HepG2 (cell line): ENCODE measurements around the gene PBOV1. TPM values are rescaled to one million over a fixed set of nuclear protein-coding genes. Genes with fewer than 3 reads are reported as not detected.

Experiments
- ATAC-seq: fragments of 200-7000 bp; cut with Tn5 transposase; 3 replicates; pipeline ENCODE4 v1.9.1; 2020; ENCODE audit warnings: mild to moderate bottlenecking, moderate library complexity
- BruUV-seq: library from RNA; stranded (reverse); fragments of 400-500 nt; replicated peaks from 2 replicates; lab custom pipeline; 2021; lab: Mats Ljungman, UMichigan
- CTCF ChIA-PET: fragments of 300-600 bp; formaldehyde crosslinking; extraction: SDS; loops from one replicate; lab custom pipeline; 2021; ENCODE audit warnings: low total read pairs, inconsistent platforms, low intra/inter-chr PET ratio; lab: Yijun Ruan, JAX
- POLR2A ChIA-PET: fragments of 350-600 bp; sonication (Branson Sonifier 250); formaldehyde crosslinking; loops from one replicate; lab custom pipeline; 2020; ENCODE audit warnings: antibody characterized with exemption, inconsistent platforms; lab: Yijun Ruan, JAX
- DNase-seq: peaks from one replicate; pipeline ENCODE4 v3.0.0-alpha.2; 2015; ENCODE audit warnings: low spot score
- FAIRE-seq: peaks from 3 replicates; lab custom pipeline; 2011; peaks lifted over from hg19 to GRCh38; lab: Jason Lieb, UNC
- H2AFZ ChIP-seq: one replicate; pipeline ENCODE4 v1.6.1; 2011; ENCODE audit warnings: low read length, inconsistent platforms
- H3K27ac ChIP-seq: fragments of 300-600 bp; 3 replicates; pipeline ENCODE4 v1.8.0; 2011; ENCODE audit warnings: mixed run types, mild to moderate bottlenecking, mixed read lengths, low read length, inconsistent platforms; ENCODE audit not compliant: insufficient read depth; ENCODE audit errors: extremely low read length
- H3K27me3 ChIP-seq, 2 experiments: fragments of 200-600 bp in 1 of 2; 2 replicates in 1 of 2; 3 replicates in 1 of 2; pipeline versions ENCODE4 v1.6.0 to v1.8.0; 2011; ENCODE audit warnings: low read length in 2 of 2, mild to moderate bottlenecking in 2 of 2, moderate library complexity in 2 of 2, inconsistent platforms in 1 of 2; ENCODE audit not compliant: insufficient read depth in 2 of 2, control insufficient read depth in 1 of 2
- H3K36me3 ChIP-seq, 2 experiments: fragments of 200-600 bp in 1 of 2; replicated peaks in 1 of 2; 2 replicates in 1 of 2; 3 replicates in 1 of 2; pipeline versions ENCODE4 v1.5.1 to v1.8.0; 2011; ENCODE audit warnings: low read length in 2 of 2, inconsistent platforms in 1 of 2; ENCODE audit not compliant: insufficient read depth in 2 of 2, control insufficient read depth in 1 of 2
- H3K4me1 ChIP-seq: 2 replicates; pipeline ENCODE4 v1.5.1; 2012; ENCODE audit warnings: low read length, inconsistent platforms; ENCODE audit not compliant: insufficient read depth
- H3K4me2 ChIP-seq: 2 replicates; pipeline ENCODE4 v1.6.0; 2011; ENCODE audit warnings: low read depth, low read length, inconsistent platforms
- H3K4me3 ChIP-seq, 3 experiments: fragments of 200-600 bp in 1 of 3; sonication (generic), shearing (Covaris generic) in 1 of 3; replicated peaks in 1 of 3; 2 replicates each; pipeline ENCODE4 v1.5.1; 2011 to 2016; ENCODE audit warnings: low read length in 3 of 3, inconsistent platforms in 2 of 3, low read depth in 2 of 3, mild to moderate bottlenecking in 2 of 3, control low read depth in 1 of 3, mixed read lengths in 1 of 3; ENCODE audit not compliant: insufficient read depth in 1 of 3
- H3K79me2 ChIP-seq: one replicate; pipeline ENCODE4 v1.6.1; 2011; ENCODE audit warnings: low read length, inconsistent platforms; ENCODE audit not compliant: insufficient read depth
- H3K9ac ChIP-seq: 2 replicates; pipeline ENCODE4 v1.6.0; 2011; ENCODE audit warnings: mild to moderate bottlenecking, low read depth, low read length, inconsistent platforms; ENCODE audit not compliant: insufficient read depth
- H3K9me3 ChIP-seq: 2 replicates; pipeline ENCODE4 v1.5.1; 2012; ENCODE audit warnings: mild to moderate bottlenecking, low read length
- H4K20me1 ChIP-seq: 2 replicates; pipeline ENCODE4 v1.6.0; 2011; ENCODE audit warnings: inconsistent platforms, mild to moderate bottlenecking, low read length, moderate library complexity; ENCODE audit not compliant: insufficient read depth
- FOXA3 ChIP-seq: IDR thresholded peaks from 2 replicates; pipeline ENCODE4 v1.6.1; 2016; ENCODE audit warnings: missing genetic modification reagents, missing compliant biosample characterization
- FOXK1 ChIP-seq: sonication (generic); formaldehyde crosslinking; IDR thresholded peaks from 2 replicates; pipeline ENCODE4 v1.4.0; 2020; ENCODE audit warnings: low read depth, missing genetic modification reagents, borderline replicate concordance
- FOXM1 ChIP-seq: sonication (generic); formaldehyde crosslinking; IDR thresholded peaks from 2 replicates; pipeline ENCODE4 v1.5.0; 2020; ENCODE audit warnings: missing genetic modification reagents
- MYNN ChIP-seq: sonication (generic); formaldehyde crosslinking; IDR thresholded peaks from 2 replicates; pipeline ENCODE4 v1.4.0; 2020; ENCODE audit warnings: mild to moderate bottlenecking, low read depth, missing genetic modification reagents
- NFATC3 ChIP-seq: sonication (generic); formaldehyde crosslinking; IDR thresholded peaks from 2 replicates; pipeline ENCODE4 v1.5.1; 2020; ENCODE audit warnings: mild to moderate bottlenecking, missing genetic modification reagents
- SMARCE1 ChIP-seq: fragments of 450-650 bp; IDR thresholded peaks from 2 replicates; pipeline ENCODE4 v1.6.1; 2017; ENCODE audit warnings: borderline replicate concordance
- WIZ ChIP-seq: sonication (generic); formaldehyde crosslinking; IDR thresholded peaks from 2 replicates; pipeline ENCODE4 v1.5.1; 2020; ENCODE audit warnings: mild to moderate bottlenecking, missing genetic modification reagents
- ZNF121 ChIP-seq: sonication (generic); formaldehyde crosslinking; IDR thresholded peaks from 2 replicates; pipeline ENCODE4 v1.5.0; 2020; ENCODE audit warnings: mild to moderate bottlenecking, missing genetic modification reagents
- ZNF235 ChIP-seq: sonication (generic); formaldehyde crosslinking; IDR thresholded peaks from 2 replicates; pipeline ENCODE4 v1.8.1; 2023; ENCODE audit warnings: mild to moderate bottlenecking, missing genetic modification reagents, borderline replicate concordance
- ZNF263 ChIP-seq: sonication (generic); formaldehyde crosslinking; IDR thresholded peaks from 2 replicates; pipeline ENCODE4 v1.4.0; 2020; ENCODE audit warnings: missing genetic modification reagents
- ZNF343 ChIP-seq: sonication (generic); formaldehyde crosslinking; IDR thresholded peaks from 2 replicates; pipeline ENCODE4 v1.4.0; 2020; ENCODE audit warnings: mild to moderate bottlenecking, missing genetic modification reagents
- ZNF44 ChIP-seq: sonication (generic); formaldehyde crosslinking; IDR thresholded peaks from 2 replicates; pipeline ENCODE4 v1.5.1; 2020; ENCODE audit warnings: mild to moderate bottlenecking, missing genetic modification reagents
- ZNF670 ChIP-seq: sonication (generic); formaldehyde crosslinking; IDR thresholded peaks from 2 replicates; pipeline ENCODE4 v1.8.0; 2022; ENCODE audit warnings: mild to moderate bottlenecking, missing genetic modification reagents, borderline replicate concordance
- ZNF83 ChIP-seq: sonication (generic); formaldehyde crosslinking; IDR thresholded peaks from 2 replicates; pipeline ENCODE4 v1.4.0; 2020; ENCODE audit warnings: missing genetic modification reagents, mild to moderate bottlenecking, borderline replicate concordance
- WGBS: methylation state at CpG from one replicate; pipeline ENCODE4 v1.1.6; 2017; ENCODE audit warnings: low lambda C conversion rate; 5-methylcytosine and 5-hydroxymethylcytosine counted together
- in situ Hi-C: cut with HindIII; loops from 2 replicates; pipeline ENCODE4 v1.10.0; 2017; ENCODE audit warnings: low pct_unique_long_range_greater_than_20kb; ENCODE audit not compliant: extremely low pct_ligation_motif_present
- intact Hi-C: fragments of 100-400 bp; cut with micrococcal nuclease; formaldehyde crosslinking; loops from one replicate; pipeline ENCODE4 v1.10.0; 2022; ENCODE audit not compliant: unreplicated experiment
- polyA plus RNA-seq, 8 experiments: library from polyadenylated mRNA; depleted of rRNA in 3 of 8; stranded (reverse) in 7 of 8; unstranded in 1 of 8; fragments of >200 nt; fragmentation: Illumina TruSeq in 4 of 8; extraction: Trizol in 4 of 8; gene quantifications; 2 replicates each; pipeline versions ENCODE4 v1.2.1 to v1.2.3, GENCODE V29; 2011 to 2016; ENCODE audit warnings: low read depth in 4 of 8, missing spikeins in 1 of 8, mixed read lengths in 1 of 8; ENCODE audit not compliant: insufficient read depth in 1 of 8
- total RNA-seq, 5 experiments: library from RNA; depleted of rRNA; stranded (reverse); fragments of >200 nt; fragmentation: Illumina TruSeq; extraction: Trizol; gene quantifications; 2 replicates each; pipeline ENCODE4 v1.2.3, GENCODE V29; 2016; ENCODE audit warnings: low read depth in 1 of 5
- TF ChIP-seq, protein P1 (sequence below): sonication (generic); formaldehyde crosslinking; IDR thresholded peaks from 2 replicates; pipeline ENCODE4 v1.4.0; 2020; ENCODE audit warnings: missing genetic modification reagents

PBOV1 gene
- total and polyA plus RNA-seq, 2 of the 13 experiments (the other 11 are each of a cell fraction or from before 2014, with no cell fraction given) = not detected

DNA sequence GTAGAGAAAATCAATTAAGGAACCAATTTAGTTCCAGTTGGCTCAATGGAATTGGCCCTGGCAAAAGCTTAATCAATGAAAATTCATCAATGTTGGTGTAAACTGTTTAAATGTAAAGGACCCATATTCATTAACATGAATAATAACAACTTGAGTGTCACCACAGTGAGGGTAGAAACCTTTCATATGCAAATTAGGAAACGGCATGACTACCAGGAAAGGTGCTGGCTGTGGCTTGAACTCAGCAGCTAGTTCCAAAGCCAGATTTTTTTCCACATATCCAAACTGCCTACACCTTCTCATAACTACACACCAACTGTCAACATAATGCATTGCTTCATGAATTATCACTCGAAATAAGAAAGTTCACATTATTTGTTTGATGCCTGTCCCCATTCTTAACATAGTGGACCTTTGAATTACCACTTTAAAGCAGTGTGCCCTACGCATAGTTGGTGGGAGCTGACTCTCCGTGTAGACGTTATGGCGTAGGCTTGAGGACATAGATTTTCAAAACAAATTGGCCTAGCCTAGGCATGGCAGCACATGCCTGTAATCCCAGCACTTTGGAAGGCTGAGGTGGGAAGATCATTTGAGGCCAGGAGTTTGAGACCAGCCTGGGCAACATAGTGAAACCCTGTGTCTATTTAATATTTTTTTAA is 19.7 kb downstream of the PBOV1 start:
- Histone ChIP-seq H3K9ac (no peak overlapping the region), H2AFZ (no peak overlapping the region), H3K36me3 (no peaks in the 10 kb centered on the region), H3K9me3 (no peaks in the 10 kb centered on the region), H3K27me3 (no peaks in the 10 kb centered on the region), H4K20me1 (no peaks in the 10 kb centered on the region), H3K79me2 (no peaks in the 10 kb centered on the region), H3K27ac (no peak overlapping the region), H3K4me3 (no peak overlapping the region), H3K4me2 (no peak overlapping the region), H3K4me1 (no peaks in the 10 kb centered on the region)
- ChIA-PET POLR2A (no interaction called here), CTCF (no interaction called here)
- no peak for TF ChIP-seq ZNF44 (CRISPR knock-in tag)
- no peak for TF ChIP-seq FOXM1 (CRISPR knock-in tag)
- no peak for TF ChIP-seq ZNF263 (CRISPR knock-in tag)
- TF ChIP-seq MYNN (CRISPR knock-in tag) = no peak
- in situ Hi-C loops = no loop called here
- no TSS peak for BruUV-seq
- intact Hi-C loops = no loop called here
- no peak for ATAC-seq
- 70% methylated on average over 6 of the region's 6 CpGs for WGBS
- FAIRE-seq = no peak
- DNase-seq = no peak

DNA sequence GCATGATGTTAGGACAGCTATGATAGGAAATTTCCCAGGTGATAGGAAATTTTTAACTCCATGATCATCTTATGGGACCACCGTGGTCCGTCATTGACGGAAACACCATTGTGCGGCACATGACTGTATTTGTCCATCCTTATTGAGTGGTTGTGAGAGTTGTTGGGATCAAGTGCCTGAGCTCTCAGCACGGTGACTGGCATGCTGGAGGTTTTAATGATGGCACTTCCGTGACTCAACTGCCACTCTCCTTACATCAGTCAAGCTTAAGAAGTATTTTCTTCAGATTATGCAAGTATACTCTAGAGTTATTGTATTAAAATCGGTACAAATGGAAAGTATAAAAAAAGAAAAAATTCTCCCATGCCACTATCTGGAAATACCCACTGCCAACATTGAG is 20.7 kb downstream of the PBOV1 start:
- Histone ChIP-seq H3K27me3 (no peaks in the 10 kb centered on the region), H3K36me3 (no peaks in the 10 kb centered on the region), H3K4me2 (no peak overlapping the region), H3K9me3 (no peaks in the 10 kb centered on the region), H3K79me2 (no peaks in the 10 kb centered on the region), H3K27ac (no peak overlapping the region), H3K4me1 (no peaks in the 10 kb centered on the region), H4K20me1 (no peaks in the 10 kb centered on the region), H2AFZ (no peak overlapping the region), H3K4me3 (no peak overlapping the region), H3K9ac (no peak overlapping the region)
- intact Hi-C loops (no loop called here), in situ Hi-C loops (no loop called here)
- ChIA-PET POLR2A (no interaction called here), CTCF (no interaction called here)
- WGBS = 61% methylated on average over 7 of the region's 7 CpGs
- DNase-seq (no peak), ATAC-seq (no peak), FAIRE-seq (no peak)
- BruUV-seq = no TSS peak
- TF ChIP-seq FOXA3 (CRISPR knock-in tag) (no peak), ZNF83 (CRISPR knock-in tag) (no peak), ZNF235 (CRISPR knock-in tag) (no peak), ZNF121 (CRISPR knock-in tag) (no peak), FOXK1 (CRISPR knock-in tag) (no peak), ZNF670 (no peak), WIZ (CRISPR knock-in tag) (no peak), ZNF343 (no peak), SMARCE1 (no peak), NFATC3 (CRISPR knock-in tag) (no peak)
- TF ChIP-seq, protein P1, sequence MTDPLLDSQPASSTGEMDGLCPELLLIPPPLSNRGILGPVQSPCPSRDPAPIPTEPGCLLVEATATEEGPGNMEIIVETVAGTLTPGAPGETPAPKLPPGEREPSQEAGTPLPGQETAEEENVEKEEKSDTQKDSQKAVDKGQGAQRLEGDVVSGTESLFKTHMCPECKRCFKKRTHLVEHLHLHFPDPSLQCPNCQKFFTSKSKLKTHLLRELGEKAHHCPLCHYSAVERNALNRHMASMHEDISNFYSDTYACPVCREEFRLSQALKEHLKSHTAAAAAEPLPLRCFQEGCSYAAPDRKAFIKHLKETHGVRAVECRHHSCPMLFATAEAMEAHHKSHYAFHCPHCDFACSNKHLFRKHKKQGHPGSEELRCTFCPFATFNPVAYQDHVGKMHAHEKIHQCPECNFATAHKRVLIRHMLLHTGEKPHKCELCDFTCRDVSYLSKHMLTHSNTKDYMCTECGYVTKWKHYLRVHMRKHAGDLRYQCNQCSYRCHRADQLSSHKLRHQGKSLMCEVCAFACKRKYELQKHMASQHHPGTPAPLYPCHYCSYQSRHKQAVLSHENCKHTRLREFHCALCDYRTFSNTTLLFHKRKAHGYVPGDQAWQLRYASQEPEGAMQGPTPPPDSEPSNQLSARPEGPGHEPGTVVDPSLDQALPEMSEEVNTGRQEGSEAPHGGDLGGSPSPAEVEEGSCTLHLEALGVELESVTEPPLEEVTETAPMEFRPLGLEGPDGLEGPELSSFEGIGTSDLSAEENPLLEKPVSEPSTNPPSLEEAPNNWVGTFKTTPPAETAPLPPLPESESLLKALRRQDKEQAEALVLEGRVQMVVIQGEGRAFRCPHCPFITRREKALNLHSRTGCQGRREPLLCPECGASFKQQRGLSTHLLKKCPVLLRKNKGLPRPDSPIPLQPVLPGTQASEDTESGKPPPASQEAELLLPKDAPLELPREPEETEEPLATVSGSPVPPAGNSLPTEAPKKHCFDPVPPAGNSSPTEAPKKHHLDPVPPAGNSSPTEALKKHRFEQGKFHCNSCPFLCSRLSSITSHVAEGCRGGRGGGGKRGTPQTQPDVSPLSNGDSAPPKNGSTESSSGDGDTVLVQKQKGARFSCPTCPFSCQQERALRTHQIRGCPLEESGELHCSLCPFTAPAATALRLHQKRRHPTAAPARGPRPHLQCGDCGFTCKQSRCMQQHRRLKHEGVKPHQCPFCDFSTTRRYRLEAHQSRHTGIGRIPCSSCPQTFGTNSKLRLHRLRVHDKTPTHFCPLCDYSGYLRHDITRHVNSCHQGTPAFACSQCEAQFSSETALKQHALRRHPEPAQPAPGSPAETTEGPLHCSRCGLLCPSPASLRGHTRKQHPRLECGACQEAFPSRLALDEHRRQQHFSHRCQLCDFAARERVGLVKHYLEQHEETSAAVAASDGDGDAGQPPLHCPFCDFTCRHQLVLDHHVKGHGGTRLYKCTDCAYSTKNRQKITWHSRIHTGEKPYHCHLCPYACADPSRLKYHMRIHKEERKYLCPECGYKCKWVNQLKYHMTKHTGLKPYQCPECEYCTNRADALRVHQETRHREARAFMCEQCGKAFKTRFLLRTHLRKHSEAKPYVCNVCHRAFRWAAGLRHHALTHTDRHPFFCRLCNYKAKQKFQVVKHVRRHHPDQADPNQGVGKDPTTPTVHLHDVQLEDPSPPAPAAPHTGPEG (CRISPR knock-in tag) = no peak
